ENCODE results near the gene PHACTR3.

Gene PHACTR3

DNA sequence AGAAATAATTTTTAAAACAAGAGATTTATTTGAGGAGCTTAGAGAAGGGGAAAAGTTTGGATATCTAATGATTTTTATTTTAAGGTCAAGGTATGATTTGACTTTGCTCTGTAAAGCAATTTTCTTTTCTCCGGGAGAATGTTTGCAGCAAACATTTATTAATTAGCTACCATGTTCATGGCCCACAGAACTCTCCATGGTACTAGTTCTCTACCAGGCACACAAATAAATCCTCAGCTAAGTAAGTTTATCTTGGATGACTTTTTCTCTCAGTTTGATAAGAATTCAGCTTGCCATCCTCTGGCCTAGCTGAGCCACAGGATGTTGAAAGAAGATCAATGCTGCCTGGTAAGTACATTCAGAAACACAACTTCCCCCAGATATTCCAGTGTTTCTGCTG is 94.3 kb downstream of the PHACTR3 start:
- DNase-seq (ENCODE audit: low read depth) = no peak

DNA sequence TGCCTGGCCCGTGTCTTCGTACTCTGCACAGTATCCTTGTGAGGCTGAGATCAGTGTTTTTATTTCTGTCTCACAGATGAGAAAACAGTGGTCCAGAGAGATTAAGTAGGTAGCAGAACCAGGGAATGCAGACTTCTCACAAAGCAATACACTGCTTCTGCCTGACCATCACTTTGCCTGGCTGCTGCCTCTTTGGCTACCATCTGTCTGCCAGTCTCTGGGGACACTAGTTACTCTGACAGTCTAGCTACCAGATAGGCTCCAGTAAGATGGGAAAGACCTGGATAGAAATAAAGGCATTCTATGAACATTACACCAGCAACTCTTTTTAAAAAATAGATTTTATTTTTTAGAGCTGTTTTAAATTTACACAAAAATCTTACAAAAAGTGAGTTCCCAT is 96.9 kb downstream of the PHACTR3 start:
- DNase-seq (ENCODE audit: low read depth) = no peak

DNA sequence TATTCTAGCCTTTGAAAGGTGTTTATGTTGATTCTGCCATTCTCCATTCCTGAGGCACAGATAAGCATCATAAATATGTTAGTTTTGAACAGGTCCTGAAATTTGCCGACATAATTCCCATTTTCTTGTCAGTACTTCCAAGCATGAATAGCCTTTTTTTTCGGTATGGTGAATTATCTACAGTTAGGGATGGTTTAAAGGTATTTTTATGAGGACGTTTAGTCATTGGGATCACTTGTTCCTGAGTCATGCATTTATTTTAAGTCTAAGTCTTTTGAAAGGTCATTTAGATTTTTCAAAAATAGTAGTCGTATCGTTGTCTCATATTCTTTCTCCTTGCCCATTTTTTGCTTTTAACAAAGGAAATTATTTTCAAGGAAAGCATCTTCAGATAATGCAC is 98.7 kb downstream of the PHACTR3 start:
- DNase-seq (ENCODE audit: low read depth) = no peak

DNA sequence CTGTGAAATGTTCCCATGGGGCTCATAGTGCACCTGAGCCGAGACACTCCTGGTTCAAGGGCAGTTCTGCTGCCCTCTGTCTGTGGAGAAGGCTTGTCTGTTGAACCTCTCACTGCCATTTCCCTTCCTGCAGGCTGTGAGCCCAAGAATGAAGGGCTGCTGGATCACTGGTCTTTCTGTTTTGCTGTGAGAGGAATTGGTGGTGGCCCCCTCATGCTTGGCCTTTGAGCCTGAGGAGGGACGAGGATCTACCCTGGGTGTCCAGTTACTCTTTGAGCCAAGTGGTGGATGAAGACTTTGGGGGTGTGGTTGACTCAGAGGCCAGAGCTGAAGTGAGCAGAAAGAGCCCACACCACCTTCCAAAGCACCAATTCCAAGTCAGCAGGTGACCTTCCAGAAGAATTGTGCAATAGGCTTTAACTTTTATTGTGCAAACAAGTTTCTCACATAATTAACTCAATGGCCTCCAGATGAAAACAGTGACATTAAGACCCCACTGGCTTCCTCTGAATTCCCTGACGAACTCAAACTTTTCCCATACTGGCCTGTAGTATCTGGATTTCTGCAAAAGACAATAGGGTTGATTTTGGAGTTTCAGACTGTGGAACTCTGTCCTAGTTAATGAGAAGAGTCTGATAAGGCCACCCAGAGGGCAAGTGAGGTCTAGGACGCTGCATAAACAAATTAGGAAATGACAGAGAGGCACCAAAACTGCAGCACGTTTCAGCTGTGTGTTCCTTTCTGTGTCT is 101.5 kb downstream of the PHACTR3 start:
- no peak for DNase-seq (ENCODE audit: low read depth)

DNA sequence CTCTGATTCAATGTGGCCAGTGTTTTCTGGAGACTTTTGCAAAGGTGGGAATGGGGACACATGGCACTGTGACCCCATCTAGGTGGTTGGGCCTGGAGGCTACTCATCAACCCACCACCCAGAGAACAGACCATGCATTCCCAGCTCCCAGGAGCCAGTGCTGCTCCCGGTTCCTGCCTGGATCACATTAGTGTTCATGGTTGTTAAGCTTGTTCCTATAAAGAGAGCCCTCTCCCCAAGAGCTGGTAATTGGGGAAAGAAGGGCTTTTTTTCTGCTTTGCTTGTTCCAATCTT is 102.0 kb downstream of the PHACTR3 start:
- no peak for DNase-seq (ENCODE audit: low read depth)

DNA sequence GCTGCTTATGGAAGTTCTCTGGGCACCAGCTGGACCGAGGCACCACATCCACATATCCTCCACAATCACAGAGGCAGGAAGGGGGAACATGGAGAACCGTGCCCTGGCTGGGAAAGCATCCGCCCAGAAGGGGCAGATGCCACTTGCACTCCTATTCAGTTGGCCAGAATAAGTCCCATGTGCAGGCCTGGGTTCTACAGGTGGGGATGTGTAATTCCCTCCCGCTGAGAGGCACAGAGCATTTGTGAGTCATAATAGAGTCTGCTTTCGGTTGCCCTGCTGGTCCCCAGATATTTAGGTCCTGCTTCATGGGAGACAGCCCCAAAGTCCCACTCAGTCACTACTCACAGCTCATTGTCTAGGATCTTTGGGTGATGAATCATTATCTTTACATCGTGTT is 104.0 kb downstream of the PHACTR3 start:
- no peak for DNase-seq (ENCODE audit: low read depth)

DNA sequence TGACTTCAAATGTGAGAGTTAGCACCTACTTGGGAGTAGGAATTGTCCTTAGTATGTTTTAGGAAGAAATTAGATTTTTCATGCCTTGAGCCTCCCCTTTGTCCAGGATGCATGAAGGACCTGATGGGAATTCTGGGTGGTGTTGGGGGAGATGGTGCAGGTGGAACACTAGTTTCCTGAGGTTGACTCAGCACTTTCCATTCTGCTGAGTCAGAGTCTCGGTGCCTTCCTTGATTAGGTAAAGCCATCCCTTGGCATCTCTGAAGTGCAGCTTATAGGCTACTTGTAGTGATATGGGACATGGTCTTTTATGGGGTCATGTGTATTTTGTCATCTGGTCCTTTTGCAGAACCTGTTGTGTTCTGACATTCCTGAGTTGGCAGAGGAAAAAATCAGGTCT is 105.3 kb downstream of the PHACTR3 start:
- no peak for DNase-seq (ENCODE audit: low read depth)

DNA sequence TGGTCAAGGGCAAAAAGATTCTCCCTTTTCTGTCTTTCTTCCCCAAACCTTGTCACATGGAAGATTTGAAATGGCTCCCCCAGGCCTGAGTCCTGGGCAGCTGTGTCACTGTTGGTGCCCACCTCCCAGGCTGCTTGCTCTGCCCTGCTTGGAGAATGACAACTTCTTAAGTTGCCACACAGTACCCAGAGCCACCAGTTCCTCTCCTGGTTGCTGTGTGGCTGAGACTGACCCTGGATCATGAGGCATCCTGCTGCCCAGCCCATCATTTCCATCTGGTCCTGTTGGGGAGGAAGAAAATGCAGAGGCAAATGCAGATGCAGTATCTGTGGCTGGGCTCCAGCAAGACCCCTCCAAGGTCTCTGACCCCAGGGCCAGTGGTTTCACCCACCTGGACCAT is 113.7 kb downstream of the PHACTR3 start:
- no peak for DNase-seq (ENCODE audit: low read depth)

DNA sequence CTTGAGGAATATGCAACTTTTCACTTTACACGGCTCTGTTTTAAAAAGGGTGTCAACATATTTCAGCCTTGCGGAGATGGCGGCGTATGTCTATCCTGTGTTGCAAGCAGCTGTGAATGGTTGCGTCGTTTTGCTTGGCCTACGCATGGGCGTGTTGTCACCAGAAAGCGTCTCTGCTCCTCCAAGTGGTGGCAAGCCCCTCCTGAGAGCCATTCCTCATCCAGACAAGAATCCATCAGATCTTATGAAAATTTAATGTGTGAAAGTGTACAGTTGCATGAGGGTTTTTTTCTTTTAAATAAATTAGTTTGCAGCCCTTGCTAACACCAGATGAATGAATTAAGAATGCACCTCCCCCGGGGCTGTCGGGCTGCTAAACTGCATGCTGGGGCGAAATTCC is 114.4 kb downstream of the PHACTR3 start:
- DNase-seq (ENCODE audit: low read depth) = no peak

DNA sequence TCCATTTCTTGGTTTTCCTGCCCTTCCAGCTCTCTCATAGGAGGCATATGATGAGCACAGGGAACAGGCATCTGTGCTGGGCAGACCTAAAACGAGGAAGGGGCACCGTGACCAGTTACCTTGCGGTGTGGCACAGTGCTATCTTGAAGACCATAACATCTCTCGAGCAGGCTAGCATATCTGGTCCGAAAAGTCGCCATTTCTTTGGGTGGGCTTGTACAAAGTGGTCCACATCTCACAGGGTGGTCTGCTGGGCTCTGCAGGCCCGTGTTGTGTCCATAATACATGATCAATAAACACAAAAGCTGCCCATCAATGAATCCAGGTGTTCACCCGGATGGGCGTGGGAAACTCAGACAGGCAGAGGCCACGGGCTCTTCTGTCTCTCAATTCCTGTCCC is 115.7 kb downstream of the PHACTR3 start:
- DNase-seq (ENCODE audit: low read depth) = no peak

DNA sequence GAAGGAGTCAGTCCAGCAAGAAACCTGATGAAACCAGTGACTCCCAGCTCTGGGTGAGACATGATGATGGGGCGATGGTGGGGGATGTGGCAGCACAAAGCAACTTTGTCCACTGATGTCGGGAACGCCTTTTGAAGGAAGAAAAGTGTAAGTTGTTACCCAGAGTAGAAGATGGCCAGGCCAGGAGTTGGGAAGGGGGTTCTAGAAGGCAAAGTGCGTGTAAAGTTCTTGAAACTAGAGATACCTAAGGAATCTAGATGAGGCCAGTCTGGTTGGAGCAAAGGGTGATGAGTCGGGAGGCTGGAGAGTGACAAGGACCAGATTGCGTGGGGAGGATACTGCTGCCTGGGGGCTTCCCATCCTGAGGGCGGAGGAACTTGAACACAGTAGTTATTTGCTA is 117.0 kb downstream of the PHACTR3 start:
- DNase-seq (ENCODE audit: low read depth) = no peak

DNA sequence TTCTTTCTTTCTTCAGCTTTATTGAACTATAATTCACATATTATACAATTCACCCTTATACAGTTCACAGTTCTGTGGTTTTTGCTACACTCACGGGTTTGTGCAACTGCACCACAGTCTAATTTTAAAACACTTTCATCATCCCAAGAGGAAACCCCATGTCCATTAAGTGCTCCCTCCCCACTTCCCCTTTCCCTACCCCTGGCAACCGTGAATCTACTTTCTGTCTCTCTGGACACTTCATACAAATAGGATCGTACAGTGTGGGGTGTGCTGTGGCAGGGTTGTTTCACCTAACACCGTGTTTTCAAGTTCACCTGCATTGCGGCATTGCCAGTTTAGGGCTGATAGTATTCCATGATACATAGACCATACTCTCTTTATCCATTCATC is 118.8 kb downstream of the PHACTR3 start:
- DNase-seq (ENCODE audit: low read depth) = no peak

DNA sequence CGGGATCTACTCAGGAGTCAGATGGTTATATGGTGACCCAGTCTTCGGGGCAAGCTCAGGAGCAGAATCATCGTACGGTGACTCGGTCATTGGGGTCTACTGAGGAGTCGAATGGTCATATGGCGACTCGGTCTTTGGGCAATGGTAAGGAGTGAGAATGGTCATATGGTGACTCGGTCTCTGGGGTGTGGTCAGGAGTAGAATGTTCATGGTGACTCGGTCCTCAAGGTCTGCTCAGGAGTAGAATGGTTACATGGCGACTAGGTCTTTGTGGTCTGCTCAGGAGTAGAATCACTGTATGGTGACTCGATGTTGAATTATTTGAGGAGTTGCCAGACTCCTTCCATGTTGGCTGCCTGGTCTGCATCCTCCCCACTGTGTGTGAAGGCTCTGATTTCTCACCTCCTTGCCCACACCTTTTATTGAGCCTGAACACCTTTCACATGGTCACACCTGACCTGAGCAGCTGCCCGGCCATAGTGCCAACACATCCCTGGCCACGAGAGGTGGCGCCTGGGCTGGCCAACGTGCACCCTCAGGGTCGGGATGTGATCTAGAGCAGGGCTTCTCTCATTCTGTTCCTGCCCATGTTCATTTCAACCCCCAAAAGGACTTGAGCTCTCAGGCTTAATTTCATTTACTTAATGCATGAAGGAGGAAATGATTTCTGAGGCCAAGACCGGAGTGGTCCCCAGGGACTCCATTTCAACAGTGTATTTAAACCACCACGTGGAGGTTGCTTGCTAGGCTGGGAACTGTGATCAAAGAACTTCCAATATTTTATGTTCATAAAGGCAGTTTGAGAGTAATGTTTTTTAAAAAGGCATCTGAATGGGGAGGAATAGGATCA is 119.5 kb downstream of the PHACTR3 start:
- no peak for DNase-seq (ENCODE audit: low read depth)

DNA sequence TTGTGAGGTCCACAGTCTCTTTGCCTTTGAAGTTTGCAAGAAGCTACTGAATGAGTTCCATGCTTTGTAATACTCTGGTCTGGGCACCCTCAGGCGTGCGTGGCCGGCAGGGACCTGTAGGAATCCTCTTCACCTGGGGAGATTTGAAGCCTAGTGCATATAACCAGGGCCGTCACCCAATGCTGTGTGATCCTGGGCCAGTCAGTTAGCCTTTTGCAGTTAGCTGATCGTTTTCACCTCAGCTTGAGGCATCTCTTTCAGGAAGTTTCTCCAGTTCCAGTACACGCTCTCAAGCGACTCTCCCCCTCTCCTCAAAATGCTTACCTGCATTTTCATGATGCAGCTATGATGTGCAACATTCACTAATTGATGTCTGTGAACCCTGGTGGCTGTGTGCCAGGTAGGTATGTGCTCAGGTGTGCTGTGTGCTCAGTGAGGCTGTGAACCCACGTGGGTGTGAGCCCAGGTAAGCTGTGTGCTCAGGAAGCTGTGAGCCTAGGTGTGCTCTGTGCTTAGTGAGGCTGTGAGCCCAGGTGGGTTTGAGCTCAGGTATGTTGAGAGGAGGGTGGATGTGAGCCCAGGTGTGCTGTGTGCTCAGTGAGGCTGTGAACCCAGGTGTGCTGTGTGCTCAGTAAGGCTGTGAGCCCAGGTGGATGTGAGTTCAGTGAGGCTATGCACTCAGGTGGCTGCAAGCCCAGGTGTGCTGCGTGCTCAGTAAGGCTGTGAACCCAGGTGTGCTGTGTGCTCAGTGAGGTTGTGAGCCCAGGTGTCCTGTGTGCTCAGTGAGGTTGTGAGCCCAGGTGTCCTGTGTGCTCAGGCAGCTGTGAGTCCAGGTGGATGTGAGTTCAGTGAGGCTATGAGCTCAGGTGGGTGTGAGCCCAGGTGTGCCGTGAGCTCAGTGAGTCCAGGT is 120.4 kb downstream of the PHACTR3 start:
- no peak for DNase-seq (ENCODE audit: low read depth)

DNA sequence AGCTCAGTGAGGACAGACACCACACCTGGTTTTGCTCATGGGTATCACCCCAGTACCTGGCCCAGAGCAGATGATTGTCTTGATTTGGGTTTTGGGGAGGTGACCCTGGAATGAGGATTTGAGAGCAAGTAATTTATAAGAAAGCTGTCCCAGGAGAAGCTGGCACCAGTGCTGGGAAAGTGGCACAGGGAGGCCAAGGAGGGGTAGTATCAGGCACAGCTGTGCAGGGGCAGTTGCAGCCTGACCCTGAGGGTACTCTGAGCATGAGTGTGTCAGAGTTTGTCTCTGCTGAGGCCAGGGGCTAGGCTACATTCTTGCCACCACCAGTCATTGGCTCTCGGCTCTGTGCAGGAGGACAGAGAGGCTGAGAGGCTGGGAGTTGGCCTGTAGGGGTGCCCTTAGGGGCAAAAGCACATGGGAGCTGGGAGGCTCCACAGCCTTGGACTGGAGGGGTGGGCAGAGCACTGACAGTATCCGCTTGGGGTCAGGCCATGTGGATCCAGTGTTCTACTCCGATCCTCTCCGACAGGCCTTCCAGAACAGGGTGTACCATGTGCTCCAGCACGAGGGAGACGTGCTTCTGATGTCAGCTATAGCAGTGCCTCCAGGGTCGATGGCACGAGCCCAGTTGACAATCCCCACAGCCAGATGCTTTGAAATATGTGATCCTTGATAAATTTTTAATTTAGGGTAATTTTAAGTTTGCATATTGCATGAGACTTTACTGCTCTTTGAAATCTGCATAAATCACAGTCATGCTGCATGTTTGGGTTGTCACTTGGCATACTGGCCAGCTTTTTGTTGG is 121.3 kb downstream of the PHACTR3 start:
- DNase-seq (ENCODE audit: low read depth) = no peak

DNA sequence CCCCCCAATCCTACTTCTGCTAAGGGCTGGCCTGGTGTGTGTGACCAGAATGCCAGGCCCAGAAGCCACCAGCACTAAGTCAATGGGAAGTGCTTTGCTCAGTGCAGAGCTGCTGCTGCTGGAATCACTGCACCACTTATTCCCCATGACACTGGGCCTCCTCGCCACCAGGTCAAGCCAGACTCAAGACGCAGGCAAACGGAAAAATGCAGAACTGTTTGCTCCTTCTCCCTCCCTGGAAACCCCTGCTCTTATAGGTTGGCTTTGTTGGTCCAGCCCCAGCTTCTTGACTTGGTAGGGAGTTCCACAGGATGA is 121.9 kb downstream of the PHACTR3 start:
- no peak for DNase-seq (ENCODE audit: low read depth)

DNA sequence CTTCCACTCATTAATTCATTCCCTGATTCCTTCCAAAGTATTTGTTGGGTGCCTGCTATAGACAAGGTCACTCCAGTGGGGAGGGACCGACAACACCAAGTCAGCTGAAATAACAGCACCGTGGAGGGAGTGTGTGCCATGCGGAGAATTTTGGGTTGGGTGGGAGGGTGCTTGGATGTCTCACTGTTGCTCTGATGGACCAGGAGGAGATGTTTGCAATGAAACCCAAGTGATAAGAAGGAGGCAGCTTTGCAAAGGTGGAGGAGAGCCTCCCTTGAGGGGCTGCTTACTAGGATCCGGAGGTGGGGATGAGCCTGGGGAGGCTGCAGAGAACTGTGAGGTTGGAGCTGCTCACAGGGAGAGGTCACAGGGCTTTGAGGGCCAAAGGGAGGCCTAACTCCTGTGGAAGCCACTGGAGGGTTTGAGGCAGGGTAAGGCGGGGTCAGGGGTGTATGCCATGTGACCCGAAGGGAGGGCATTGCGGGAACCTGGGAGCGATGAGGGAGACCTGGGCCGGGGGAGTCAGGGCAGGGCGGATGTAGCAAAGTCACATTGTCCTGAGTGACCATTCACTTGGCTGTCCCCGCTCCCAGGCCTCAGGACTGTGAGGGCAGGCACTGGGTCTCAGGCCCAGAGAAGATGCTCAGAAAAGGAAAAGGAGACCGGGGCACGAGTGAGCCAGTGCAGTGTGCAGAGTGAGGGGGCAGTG is 124.5 kb downstream of the PHACTR3 start:
- DNase-seq (ENCODE audit: low read depth) = no peak

DNA sequence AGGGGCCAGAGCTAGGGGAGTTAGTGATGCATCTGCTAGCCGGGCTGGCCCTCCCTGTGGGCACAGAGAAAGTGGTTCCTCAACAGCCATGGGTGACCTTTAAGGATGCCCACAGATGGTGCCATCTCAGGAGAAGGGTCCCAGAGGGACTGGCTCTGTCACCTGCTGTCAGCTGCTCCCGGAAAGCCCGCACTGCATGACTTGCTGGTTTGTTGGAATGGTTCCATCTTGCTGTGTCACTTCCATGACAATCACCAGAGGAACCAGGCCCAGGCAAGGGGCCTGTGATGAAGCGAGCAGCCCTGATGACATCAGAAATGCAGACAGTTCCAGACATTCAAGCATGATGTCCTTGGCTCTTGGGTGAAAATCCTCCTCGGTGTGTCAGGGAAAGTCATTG is 125.2 kb downstream of the PHACTR3 start:
- DNase-seq (ENCODE audit: low read depth) = no peak

DNA sequence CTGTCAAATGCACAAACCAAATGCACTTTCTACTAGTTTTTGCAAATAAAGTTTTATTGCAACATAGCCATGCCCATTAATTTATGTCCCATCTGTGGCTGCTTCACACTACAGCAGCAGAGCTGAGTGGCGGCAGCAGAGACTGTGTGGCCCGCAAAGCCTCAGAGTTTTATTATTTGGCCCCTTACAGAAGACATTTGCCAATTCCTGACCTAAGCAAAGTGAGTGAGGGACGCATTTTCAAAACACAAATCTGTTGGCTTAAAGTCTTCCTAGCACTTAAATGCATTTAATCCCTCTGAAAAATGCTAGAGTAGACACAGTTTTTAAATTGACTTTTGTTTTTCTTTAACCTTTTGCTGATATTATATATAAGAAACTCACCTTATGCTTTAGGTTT is 126.4 kb downstream of the PHACTR3 start:
- DNase-seq (ENCODE audit: low read depth) = no peak

DNA sequence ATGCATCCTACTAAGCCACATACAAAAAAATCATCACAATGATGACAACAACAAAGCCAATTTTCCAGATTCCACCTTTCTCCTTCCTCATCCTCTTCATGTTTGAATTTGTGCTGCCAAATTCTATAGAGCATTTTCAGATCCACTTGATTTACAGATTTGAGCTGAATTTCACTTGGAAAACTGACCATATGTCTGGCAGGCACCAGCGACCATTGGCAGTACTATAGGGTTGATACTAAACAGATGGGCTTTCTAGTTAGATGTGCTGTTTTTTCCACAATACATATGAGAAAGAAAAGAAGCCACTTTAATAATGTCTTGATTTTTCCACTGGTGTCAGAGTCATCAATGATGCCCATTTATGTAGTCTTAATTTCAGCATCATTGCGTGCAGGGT is 127.0 kb downstream of the PHACTR3 start:
- no peak for DNase-seq (ENCODE audit: low read depth)

DNA sequence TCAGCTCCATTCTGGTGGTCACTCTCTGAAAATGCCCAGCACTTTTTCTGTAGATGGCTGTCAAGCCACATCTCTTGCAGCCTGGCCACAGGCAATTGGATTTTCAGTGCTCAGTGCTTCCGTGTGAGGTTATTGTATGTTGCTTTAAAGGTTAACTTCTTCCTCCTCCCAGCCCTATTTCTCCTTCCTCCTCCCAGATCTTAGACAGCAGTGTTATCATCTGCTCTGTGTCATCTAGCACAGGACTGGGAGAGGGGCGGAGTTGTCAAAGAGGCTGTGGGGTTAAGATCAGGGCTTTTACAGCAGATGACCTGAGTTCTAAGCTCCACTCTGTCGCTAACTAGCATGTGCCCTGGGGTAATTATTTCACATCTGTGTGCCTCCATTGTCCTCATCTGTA is 129.0 kb downstream of the PHACTR3 start:
- no peak for DNase-seq (ENCODE audit: low read depth)

DNA sequence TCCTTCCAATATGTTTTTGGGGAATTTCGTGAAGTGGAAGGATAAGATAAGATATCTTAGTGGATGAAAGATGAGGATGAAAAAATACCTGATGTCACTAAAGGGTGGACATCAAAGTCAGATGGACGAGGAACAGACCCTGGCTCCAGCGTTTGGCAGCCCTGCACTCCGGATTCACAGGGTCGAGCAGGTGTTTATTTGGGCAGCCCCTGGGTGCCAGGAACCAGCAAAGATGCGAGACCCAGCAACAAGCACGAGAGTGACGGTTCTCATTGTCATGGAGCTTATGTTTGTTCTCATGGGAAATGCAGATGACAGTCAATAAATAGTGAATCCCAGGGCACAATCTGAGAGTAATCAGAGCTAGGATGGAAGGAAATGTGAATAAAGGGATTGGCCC is 131.1 kb downstream of the PHACTR3 start:
- DNase-seq (ENCODE audit: low read depth) = no peak

Measured in stimulated activated CD8-positive, alpha-beta memory T cell treated with anti-CD3 and anti-CD28 coated beads, Interleukin-15, amount 100 ng/mL, for 1 hour (primary cell).